ENCODE measurements around the gene PTGDS.

DNA sequence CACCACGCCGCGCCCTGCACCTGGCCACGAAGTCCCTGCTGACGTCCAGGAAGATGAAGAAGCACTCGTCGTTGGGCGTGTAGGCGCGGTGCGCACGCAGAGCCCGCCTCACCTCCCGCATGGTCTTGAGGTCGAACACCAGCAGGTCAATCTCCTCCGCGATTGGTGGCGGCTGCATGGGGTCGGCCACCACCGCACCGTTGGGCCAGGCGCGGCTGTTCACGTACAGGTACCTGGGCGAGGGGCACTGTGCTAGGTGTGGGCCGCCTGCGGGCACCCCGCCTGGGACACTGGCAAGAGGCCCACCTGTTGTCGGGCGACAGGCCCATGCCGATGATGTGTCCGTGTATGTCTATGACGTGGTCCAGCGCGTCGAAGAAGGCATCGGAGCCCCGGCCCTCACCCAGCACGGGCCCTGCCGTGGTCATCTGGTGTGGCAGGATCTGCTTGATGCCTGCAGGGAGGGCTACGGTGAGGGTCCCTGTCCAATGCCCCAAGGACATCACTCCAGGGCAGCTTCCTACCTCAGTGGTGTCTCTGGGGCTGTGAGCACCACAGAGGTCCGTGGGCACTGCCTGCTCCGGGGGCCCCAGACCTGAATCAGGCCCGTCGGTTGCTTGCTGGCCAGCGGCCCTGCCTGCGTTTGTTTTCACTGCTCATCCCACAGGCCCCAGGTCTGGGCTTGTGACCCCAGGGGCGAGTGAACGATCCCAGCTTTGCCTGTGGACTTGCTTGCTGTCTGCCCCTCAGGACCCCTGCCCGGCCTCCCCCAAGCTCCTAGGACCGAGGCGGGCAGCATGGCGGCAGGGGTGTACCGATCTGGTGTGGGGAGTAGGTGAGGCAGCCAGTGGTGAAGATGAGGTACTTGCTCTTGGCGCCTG, 35.8 kb upstream of the PTGDS start:
- TF ChIP-seq FOXK2 (IDR thresholded peaks at IDR 0.05) (no peak), FOXM1 (IDR thresholded peaks at IDR 0.05; ENCODE audit: borderline replicate concordance) (no peak), ARNT (IDR thresholded peaks at IDR 0.05) (no peak), BHLHE40 (IDR thresholded peaks at IDR 0.05; ENCODE audit: borderline replicate concordance) (no peak), L3MBTL2 (conservative IDR thresholded peaks at IDR 0.05) (no peak)
